ENCODE data around the gene CHTOP.

CHTOP gene

GRCh38 chr1:153684892-153685291, 51.0 kb downstream of the CHTOP start:
- TF ChIP-seq CTCF (IDR thresholded peaks at IDR 0.05; ENCODE audit: low read depth, low read length), result no peak
- no peak for TF ChIP-seq EZH2phosphoT487 (IDR thresholded peaks at IDR 0.05; ENCODE audit: low read depth)
- Histone ChIP-seq H3K4me1 (ENCODE audit: low read length) (no peaks in the 10 kb centered on the region), H3K9me3 (ENCODE audit: insufficient read depth, low read length) (no peaks in the 10 kb centered on the region), H3K27ac (ENCODE audit: low read length) (no peak overlapping the region), H3K27me3 (ENCODE audit: low read depth, low read length) (peaks cover 27% of the 10 kb centered on the region), H3K4me3 (ENCODE audit: low read length) (no peak overlapping the region), H4K20me1 (ENCODE audit: insufficient read depth, low read length) (no peaks in the 10 kb centered on the region), H3K36me3 (replicated peaks; ENCODE audit: low read depth, low read length) (no peaks in the 10 kb centered on the region), H2AFZ (ENCODE audit: low read depth, low read length) (no peak overlapping the region), H3K9ac (ENCODE audit: low read length) (no peak overlapping the region), H3K4me2 (ENCODE audit: low read length) (no peak overlapping the region), H3K79me2 (ENCODE audit: low read length) (no peaks in the 10 kb centered on the region)

- Histone ChIP-seq H3K9ac (ENCODE audit: low read length) (no peak overlapping the region), H3K4me2 (ENCODE audit: low read length) (no peak overlapping the region), H3K4me1 (ENCODE audit: low read length) (no peaks in the 10 kb centered on the region), H3K4me3 (ENCODE audit: low read length) (no peak overlapping the region), H3K27me3 (ENCODE audit: low read depth, low read length) (peaks cover 21% of the 10 kb centered on the region), H3K79me2 (ENCODE audit: low read length) (no peaks in the 10 kb centered on the region), H4K20me1 (ENCODE audit: insufficient read depth, low read length) (no peaks in the 10 kb centered on the region), H2AFZ (ENCODE audit: low read depth, low read length) (no peak overlapping the region), H3K36me3 (replicated peaks; ENCODE audit: low read depth, low read length) (no peaks in the 10 kb centered on the region), H3K9me3 (ENCODE audit: insufficient read depth, low read length) (no peaks in the 10 kb centered on the region), H3K27ac (ENCODE audit: low read length) (no peak overlapping the region)
- TF ChIP-seq CTCF (IDR thresholded peaks at IDR 0.05; ENCODE audit: low read depth, low read length) (no peak), EZH2phosphoT487 (IDR thresholded peaks at IDR 0.05; ENCODE audit: low read depth) (no peak)
Measured at GRCh38 chr1:153685544-153686340, 51.9 kb downstream of the CHTOP start.

- H4K20me1 ChIP-seq (ENCODE audit: insufficient read depth, low read length), result no peaks in the 10 kb centered on the region
- no peak overlapping the region for H2AFZ ChIP-seq (ENCODE audit: low read depth, low read length)
- no peak overlapping the region for H3K4me2 ChIP-seq (ENCODE audit: low read length)
- H3K9ac ChIP-seq (ENCODE audit: low read length), result no peak overlapping the region
- no peaks in the 10 kb centered on the region for H3K36me3 ChIP-seq (replicated peaks; ENCODE audit: low read depth, low read length)
- H3K27ac ChIP-seq (ENCODE audit: low read length), result no peak overlapping the region
- H3K4me3 ChIP-seq (ENCODE audit: low read length), result no peak overlapping the region
- H3K4me1 ChIP-seq (ENCODE audit: low read length), result no peaks in the 10 kb centered on the region
- no peaks in the 10 kb centered on the region for H3K9me3 ChIP-seq (ENCODE audit: insufficient read depth, low read length)
- TF ChIP-seq CTCF (IDR thresholded peaks at IDR 0.05; ENCODE audit: low read depth, low read length) (no peak), EZH2phosphoT487 (IDR thresholded peaks at IDR 0.05; ENCODE audit: low read depth) (no peak)
- peaks cover 17% of the 10 kb centered on the region for H3K27me3 ChIP-seq (ENCODE audit: low read depth, low read length)
- no peaks in the 10 kb centered on the region for H3K79me2 ChIP-seq (ENCODE audit: low read length)
Measured at GRCh38 chr1:153687346-153688125, 53.7 kb downstream of the CHTOP start.

- Histone ChIP-seq H3K79me2 (ENCODE audit: low read length) (no peaks in the 10 kb centered on the region), H3K27me3 (ENCODE audit: low read depth, low read length) (peaks cover 17% of the 10 kb centered on the region), H3K27ac (ENCODE audit: low read length) (no peak overlapping the region), H2AFZ (ENCODE audit: low read depth, low read length) (no peak overlapping the region), H3K4me2 (ENCODE audit: low read length) (no peak overlapping the region), H4K20me1 (ENCODE audit: insufficient read depth, low read length) (no peaks in the 10 kb centered on the region), H3K9ac (ENCODE audit: low read length) (no peak overlapping the region), H3K36me3 (replicated peaks; ENCODE audit: low read depth, low read length) (no peaks in the 10 kb centered on the region), H3K4me3 (ENCODE audit: low read length) (no peak overlapping the region), H3K9me3 (ENCODE audit: insufficient read depth, low read length) (no peaks in the 10 kb centered on the region), H3K4me1 (ENCODE audit: low read length) (no peaks in the 10 kb centered on the region)
- TF ChIP-seq CTCF (IDR thresholded peaks at IDR 0.05; ENCODE audit: low read depth, low read length), result no peak
- no peak for TF ChIP-seq EZH2phosphoT487 (IDR thresholded peaks at IDR 0.05; ENCODE audit: low read depth)
Measured at GRCh38 chr1:153688276-153688675, 54.4 kb downstream of the CHTOP start.
